H1 (cell line): Measurements from ENCODE around the gene PHF10. TPM values are rescaled to one million over a fixed set of nuclear protein-coding genes. Genes with fewer than 3 reads are reported as not detected.

ENCODE experiments used
- CTCF ChIA-PET: fragments of 300-600 bp; sonication (Branson Sonifier 250); formaldehyde crosslinking; loops from one replicate; lab custom pipeline; 2021; ENCODE audit not compliant: partially characterized antibody; lab: Charles Lee
- POLR2A ChIA-PET: fragments of 300-600 bp; sonication (Branson Sonifier 250); formaldehyde crosslinking; loops from one replicate; lab custom pipeline; 2021; ENCODE audit warnings: inconsistent platforms; ENCODE audit not compliant: partially characterized antibody; lab: Charles Lee
- DNase-seq, 2 experiments: peaks; one replicate each; pipeline versions ENCODE4 v3.0.0 to v3.0.0-alpha.2; 2010 to 2022; ENCODE audit warnings: low spot score in 2 of 2, low read depth in 1 of 2, mixed read lengths in 1 of 2
- FAIRE-seq: peaks from 2 replicates; lab custom pipeline; 2011; peaks lifted over from hg19 to GRCh38; lab: Jason Lieb, UNC
- H2AFZ ChIP-seq: 2 replicates; pipeline ENCODE4 v1.8.1; 2012; ENCODE audit warnings: low read length, inconsistent platforms
- H2AK5ac ChIP-seq: 2 replicates; pipeline ENCODE4 v1.6.1; 2013; ENCODE audit warnings: low read depth, low read length
- H2BK120ac ChIP-seq: replicated peaks from 2 replicates; pipeline ENCODE3; 2013; ENCODE audit warnings: low read depth, low read length, inconsistent platforms
- H2BK12ac ChIP-seq: 2 replicates; pipeline ENCODE4 v1.6.1; 2013; ENCODE audit warnings: low read depth, low read length
- H2BK15ac ChIP-seq: 2 replicates; pipeline ENCODE4 v1.6.1; 2013; ENCODE audit warnings: low read length
- H2BK20ac ChIP-seq: 2 replicates; pipeline ENCODE4 v1.6.1; 2013; ENCODE audit warnings: low read length
- H2BK5ac ChIP-seq: 2 replicates; pipeline ENCODE4 v1.6.1; 2013; ENCODE audit warnings: low read depth, low read length
- H3K14ac ChIP-seq: 2 replicates; pipeline ENCODE4 v1.6.1; 2013; ENCODE audit warnings: inconsistent platforms; ENCODE audit not compliant: insufficient read length
- H3K18ac ChIP-seq: 2 replicates; pipeline ENCODE4 v1.6.1; 2013; ENCODE audit warnings: low read length; ENCODE audit errors: extremely low read depth
- H3K23ac ChIP-seq: 2 replicates; pipeline ENCODE4 v1.6.1; 2013; ENCODE audit warnings: inconsistent platforms; ENCODE audit not compliant: insufficient read length
- H3K23me2 ChIP-seq: 2 replicates; pipeline ENCODE4 v1.6.1; 2013; ENCODE audit warnings: low read depth, low read length
- H3K27ac ChIP-seq: 2 replicates; pipeline ENCODE4 v1.6.1; 2011; ENCODE audit warnings: low read depth, low read length, inconsistent platforms
- H3K27me3 ChIP-seq, 4 experiments: replicated peaks in 1 of 4; 1 replicate in 1 of 4; 2 replicates in 3 of 4; pipeline versions ENCODE4 v1.6.1 to v1.8.1; 2011 to 2013; ENCODE audit warnings: low read length in 3 of 4, mild to moderate bottlenecking in 3 of 4, inconsistent platforms in 2 of 4, mixed read lengths in 2 of 4, moderate library complexity in 1 of 4; ENCODE audit not compliant: control insufficient read depth in 3 of 4, insufficient read depth in 3 of 4; ENCODE audit errors: extremely low read depth in 1 of 4
- H3K36me3 ChIP-seq, 4 experiments: 2 replicates each; pipeline versions ENCODE4 v1.6.1 to v1.8.1; 2011 to 2013; ENCODE audit warnings: mild to moderate bottlenecking in 4 of 4, low read length in 3 of 4, moderate library complexity in 2 of 4, control low read depth in 1 of 4, inconsistent platforms in 1 of 4; ENCODE audit not compliant: insufficient read depth in 4 of 4, control insufficient read depth in 2 of 4
- H3K4ac ChIP-seq: replicated peaks from 2 replicates; pipeline ENCODE3; 2013; ENCODE audit warnings: low read length, low read depth, mixed read lengths, inconsistent platforms; ENCODE audit not compliant: insufficient read length
- H3K4me1 ChIP-seq, 4 experiments: replicated peaks in 1 of 4; 1 replicate in 1 of 4; 2 replicates in 3 of 4; pipeline versions ENCODE4 v1.6.1 to v1.8.1; 2011 to 2013; ENCODE audit warnings: low read length in 3 of 4, inconsistent platforms in 2 of 4, mixed read lengths in 1 of 4; ENCODE audit not compliant: insufficient read depth in 4 of 4, control insufficient read depth in 3 of 4
- H3K4me2 ChIP-seq, 2 experiments: 2 replicates each; pipeline versions ENCODE4 v1.6.1 to v1.8.1; 2011 to 2013; ENCODE audit warnings: low read depth in 2 of 2, low read length in 2 of 2, control low read depth in 1 of 2, inconsistent platforms in 1 of 2, mild to moderate bottlenecking in 1 of 2; ENCODE audit not compliant: insufficient read depth in 1 of 2
- H3K4me3 ChIP-seq, 4 experiments: fragments of 200-600, 300-600 bp in 1 of 4; sonication (generic), shearing (Covaris generic), sonication (Bioruptor Twin) in 1 of 4; 2 replicates each; pipeline versions ENCODE4 v1.5.1 to v1.8.1; 2011 to 2016; ENCODE audit warnings: low read length in 4 of 4, low read depth in 3 of 4, control low read depth in 2 of 4, inconsistent platforms in 2 of 4, mild to moderate bottlenecking in 2 of 4, mixed read lengths in 1 of 4, moderate library complexity in 1 of 4; ENCODE audit not compliant: insufficient read depth in 2 of 4; ENCODE audit errors: extremely low read depth in 1 of 4
- H3K56ac ChIP-seq: replicated peaks from 2 replicates; pipeline ENCODE3; 2013; ENCODE audit warnings: low read depth, mild to moderate bottlenecking, mixed read lengths, low read length, inconsistent platforms; ENCODE audit not compliant: insufficient read length
- H3K79me1 ChIP-seq: 2 replicates; pipeline ENCODE4 v1.6.1; 2013; ENCODE audit warnings: low read depth, low read length, control low read depth
- H3K79me2 ChIP-seq, 2 experiments: 2 replicates each; pipeline versions ENCODE4 v1.6.1 to v1.8.1; 2012 to 2013; ENCODE audit warnings: low read length in 2 of 2, mild to moderate bottlenecking in 2 of 2, inconsistent platforms in 1 of 2; ENCODE audit not compliant: insufficient read depth in 2 of 2, control insufficient read depth in 1 of 2
- H3K9ac ChIP-seq, 4 experiments: replicated peaks in 1 of 4; 1 replicate in 1 of 4; 2 replicates in 3 of 4; pipeline versions ENCODE4 v1.6.1 to v1.8.1; 2011 to 2013; ENCODE audit warnings: low read depth in 3 of 4, low read length in 3 of 4, control low read depth in 2 of 4, mild to moderate bottlenecking in 2 of 4, moderate library complexity in 2 of 4, inconsistent platforms in 1 of 4; ENCODE audit errors: extremely low read depth in 1 of 4
- H3K9me3 ChIP-seq, 2 experiments: 2 replicates each; pipeline versions ENCODE4 v1.6.1 to v1.8.1; 2012 to 2013; ENCODE audit warnings: mild to moderate bottlenecking in 2 of 2, moderate library complexity in 2 of 2, control low read depth in 1 of 2, inconsistent platforms in 1 of 2, low read depth in 1 of 2, low read length in 1 of 2, mixed read lengths in 1 of 2; ENCODE audit not compliant: insufficient read depth in 2 of 2
- H4K20me1 ChIP-seq, 2 experiments: replicated peaks in 1 of 2; 2 replicates each; pipeline versions ENCODE3 to v1.8.1; 2011 to 2013; ENCODE audit warnings: inconsistent platforms in 2 of 2, low read length in 2 of 2, mild to moderate bottlenecking in 1 of 2; ENCODE audit not compliant: insufficient read depth in 2 of 2, control insufficient read depth in 1 of 2
- H4K5ac ChIP-seq: 2 replicates; pipeline ENCODE4 v1.6.1; 2013; ENCODE audit warnings: low read length, low read depth, mixed read lengths, inconsistent platforms; ENCODE audit not compliant: insufficient read length
- H4K8ac ChIP-seq: 2 replicates; pipeline ENCODE4 v1.8.0; 2013; ENCODE audit warnings: mild to moderate bottlenecking, moderate library complexity, low read length, inconsistent platforms; ENCODE audit not compliant: insufficient read depth; ENCODE audit errors: extremely low read depth
- H4K91ac ChIP-seq: replicated peaks from 2 replicates; pipeline ENCODE3; 2013; ENCODE audit warnings: low read length, mixed read lengths, inconsistent platforms; ENCODE audit not compliant: insufficient read length
- ATF3 ChIP-seq: IDR thresholded peaks from 2 replicates; pipeline ENCODE4 v1.6.1; 2011; ENCODE audit warnings: low read depth, mild to moderate bottlenecking, low read length; ENCODE audit not compliant: insufficient read depth
- CEBPB ChIP-seq: IDR thresholded peaks from 2 replicates; pipeline ENCODE4 v1.6.1; 2012; ENCODE audit warnings: low read depth, low read length
- HDAC6 ChIP-seq: IDR thresholded peaks from one replicate; pipeline ENCODE4 v1.7.1; 2012; ENCODE audit warnings: low read depth, mild to moderate bottlenecking, inconsistent platforms, low read length, moderate library complexity
- KDM5A ChIP-seq: fragments of 200-600 bp; IDR thresholded peaks from 2 replicates; pipeline ENCODE4 v1.7.1; 2012; ENCODE audit warnings: mild to moderate bottlenecking, low read length, inconsistent platforms, mixed read lengths
- MAFK ChIP-seq: IDR thresholded peaks from 2 replicates; pipeline ENCODE4 v1.6.1; 2012; ENCODE audit warnings: low read depth, mild to moderate bottlenecking, improper control_type of control experiment, low read length
- NRF1 ChIP-seq: IDR thresholded peaks from 2 replicates; pipeline ENCODE4 v1.6.1; 2011; ENCODE audit warnings: mild to moderate bottlenecking, low read depth, low read length, improper control_type of control experiment
- RBBP5 ChIP-seq: IDR thresholded peaks from 2 replicates; pipeline ENCODE4 v1.7.1; 2012; ENCODE audit warnings: low read depth, mild to moderate bottlenecking, inconsistent platforms, low read length, moderate library complexity, borderline replicate concordance
- RXRA ChIP-seq: IDR thresholded peaks from 2 replicates; pipeline ENCODE4 v1.6.1; 2011; ENCODE audit warnings: low read depth, mild to moderate bottlenecking, low read length, moderate library complexity; ENCODE audit not compliant: insufficient read depth
- WGBS, 2 experiments: shearing (Covaris generic) in 1 of 2; methylation state at CpG; one replicate each; pipeline versions ENCODE4 v1.1.6 to v1.1.7; 2013 to 2015; ENCODE audit warnings: low lambda C conversion rate in 2 of 2, mixed read lengths in 2 of 2, inconsistent platforms in 1 of 2, low coverage in 1 of 2, missing lambda C conversion rate in 1 of 2; ENCODE audit not compliant: insufficient replicate concordance in 2 of 2, insufficient coverage in 1 of 2, insufficient read length in 1 of 2; ENCODE audit errors: extremely low coverage in 1 of 2, missing lambda C conversion rate in 1 of 2; 5-methylcytosine and 5-hydroxymethylcytosine counted together
- polyA plus RNA-seq, 7 experiments: library from polyadenylated mRNA; depleted of rRNA in 3 of 7; stranded (reverse) in 5 of 7; unstranded in 2 of 7; fragments of >200 nt in 5 of 7; fragments of 200-250 nt in 2 of 7; gene quantifications; 1 replicate in 5 of 7; 2 replicates in 1 of 7; 4 replicates in 1 of 7; pipeline versions ENCODE4 v1.2.1 to v1.2.3, GENCODE V29; 2011 to 2013; ENCODE audit warnings: missing spikeins in 2 of 7, mixed read lengths in 2 of 7
- total RNA-seq: library from RNA; stranded (reverse); fragmentation: NEBNext Ultra II Directional; extraction: Animal tissue kit (Norgen Biotek cat#: 25700); gene quantifications from 2 replicates; pipeline ENCODE4 v1.2.1, GENCODE V29; 2021

The PHF10 gene
- total and polyA plus RNA-seq, 2 of the 8 experiments (the other 6 are each of a cell fraction or from before 2014, with no cell fraction given) = 15.6 to 51.1 TPM

GRCh38 chr6:169666441-169666840 lies 57.9 kb downstream of the PHF10 start:
- Histone ChIP-seq H2BK20ac (no peak overlapping the region), H2BK15ac (no peak overlapping the region), H3K27me3 (no peaks in the 10 kb centered on the region), H2BK5ac (no peak overlapping the region), H2AFZ (no peak overlapping the region), H3K4me2 (no peak overlapping the region), H3K23me2 (no peaks in the 10 kb centered on the region), H3K4me1 (no peaks in the 10 kb centered on the region), H3K36me3 (peaks cover 10 to 71% (median 41%) of the 10 kb centered on the region in 4 experiments; a peak in 7 of 8 replicates), H3K27ac (no peak overlapping the region), H3K18ac (no peak overlapping the region), H3K9me3 (no peaks in the 10 kb centered on the region), H3K79me2 (no peaks in the 10 kb centered on the region), H2BK120ac (no peak overlapping the region), H3K56ac (no peak overlapping the region), H3K14ac (no peak overlapping the region), H3K23ac (no peak overlapping the region), H3K9ac (no peak overlapping the region; a peak in 1 of 7 replicates), H4K91ac (no peak overlapping the region), H4K8ac (no peak overlapping the region), H2BK12ac (no peak overlapping the region), H4K5ac (no peak overlapping the region), H4K20me1 (peaks cover 11 to 12% of the 10 kb centered on the region in 2 experiments), H3K4me3 (no peak overlapping the region), H3K79me1 (peaks cover 7% of the 10 kb centered on the region), H2AK5ac (no peak overlapping the region), H3K4ac (no peak overlapping the region)
- WGBS, 2 experiments = 92% methylated on average over 18 of the region's 18 CpGs; no CpG with 5 or more reads in 1 of the 2 experiments
- FAIRE-seq (no peak), DNase-seq (peak in 1 of 2 experiments; percentile 17)
- TF ChIP-seq CEBPB (no peak), RXRA (no peak), KDM5A (no peak), HDAC6 (no peak), MAFK (no peak), ATF3 (no peak), RBBP5 (no peak), NRF1 (no peak)
- ChIA-PET POLR2A (no interaction called here), CTCF (no interaction called here)
